GM12875 (cell line): Measurements from ENCODE around the gene VASN.
"Not testable (repeated sequence)": the region's sequence is repeated elsewhere in the genome, so short reads cannot be mapped to it uniquely, and the experiment has no call there.

Experiments used
- H3K4me3 ChIP-seq: one replicate; pipeline ENCODE4 v1.5.1; 2011; ENCODE audit warnings: low read depth, low read length, control low read depth
- TF ChIP-seq, protein P1 (sequence below): IDR thresholded peaks from 2 replicates; pipeline ENCODE4 v1.5.1; 2011; ENCODE audit warnings: low read depth, mild to moderate bottlenecking, control low read depth, inconsistent platforms, low read length, moderate library complexity, borderline replicate concordance; ENCODE audit not compliant: insufficient read depth

The VASN gene

DNA sequence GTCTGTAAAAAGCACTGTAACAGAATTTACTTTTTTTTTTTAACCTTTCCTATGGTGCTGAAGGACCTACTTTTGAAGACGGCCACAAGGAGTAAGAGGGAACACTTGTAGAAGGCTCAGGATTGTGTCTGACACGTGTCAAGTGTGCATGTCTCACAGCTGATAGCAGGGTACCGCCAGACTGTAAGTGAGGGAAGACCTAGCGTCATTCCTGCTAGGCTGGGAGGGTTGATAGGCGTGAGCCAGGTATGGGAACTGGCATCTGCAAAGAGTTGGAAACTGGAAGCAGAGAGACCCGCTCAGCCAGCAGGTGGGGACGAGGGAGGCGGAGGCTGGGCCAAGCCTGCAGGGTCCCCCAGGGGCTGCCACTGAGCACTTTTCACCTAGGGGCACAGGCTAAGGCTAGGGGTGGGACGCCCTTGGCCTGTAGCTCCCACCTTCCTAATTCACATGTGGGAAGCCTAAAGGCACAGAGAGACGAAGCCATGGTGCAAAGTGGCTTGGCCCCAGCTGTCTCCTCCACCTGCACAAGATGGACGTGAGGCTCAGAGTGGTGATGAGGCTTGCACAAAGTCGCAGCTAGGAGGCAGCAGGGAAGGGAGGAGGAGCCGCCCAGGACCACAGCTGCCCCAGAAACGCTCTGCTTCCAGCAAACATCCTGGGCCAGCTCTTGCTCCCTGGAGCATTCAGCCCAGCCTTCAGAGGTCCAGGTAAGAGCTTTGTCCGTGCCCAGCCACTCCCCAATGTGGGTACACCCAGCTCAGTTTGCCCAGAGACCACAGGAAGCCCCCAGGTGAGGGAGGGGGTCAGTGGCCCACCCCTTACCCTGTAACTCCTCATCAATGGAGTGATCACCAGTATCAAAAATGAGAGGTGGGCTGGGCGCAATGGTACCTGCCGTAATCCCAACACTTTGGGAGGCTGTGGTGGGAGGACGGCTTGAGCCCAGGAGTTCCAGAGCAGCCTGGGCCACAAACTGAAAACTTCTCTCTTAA lies 18.9 kb downstream of the VASN start:
- TF ChIP-seq, protein P1, sequence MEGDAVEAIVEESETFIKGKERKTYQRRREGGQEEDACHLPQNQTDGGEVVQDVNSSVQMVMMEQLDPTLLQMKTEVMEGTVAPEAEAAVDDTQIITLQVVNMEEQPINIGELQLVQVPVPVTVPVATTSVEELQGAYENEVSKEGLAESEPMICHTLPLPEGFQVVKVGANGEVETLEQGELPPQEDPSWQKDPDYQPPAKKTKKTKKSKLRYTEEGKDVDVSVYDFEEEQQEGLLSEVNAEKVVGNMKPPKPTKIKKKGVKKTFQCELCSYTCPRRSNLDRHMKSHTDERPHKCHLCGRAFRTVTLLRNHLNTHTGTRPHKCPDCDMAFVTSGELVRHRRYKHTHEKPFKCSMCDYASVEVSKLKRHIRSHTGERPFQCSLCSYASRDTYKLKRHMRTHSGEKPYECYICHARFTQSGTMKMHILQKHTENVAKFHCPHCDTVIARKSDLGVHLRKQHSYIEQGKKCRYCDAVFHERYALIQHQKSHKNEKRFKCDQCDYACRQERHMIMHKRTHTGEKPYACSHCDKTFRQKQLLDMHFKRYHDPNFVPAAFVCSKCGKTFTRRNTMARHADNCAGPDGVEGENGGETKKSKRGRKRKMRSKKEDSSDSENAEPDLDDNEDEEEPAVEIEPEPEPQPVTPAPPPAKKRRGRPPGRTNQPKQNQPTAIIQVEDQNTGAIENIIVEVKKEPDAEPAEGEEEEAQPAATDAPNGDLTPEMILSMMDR, result no peak
- no peak overlapping the region for H3K4me3 ChIP-seq

DNA sequence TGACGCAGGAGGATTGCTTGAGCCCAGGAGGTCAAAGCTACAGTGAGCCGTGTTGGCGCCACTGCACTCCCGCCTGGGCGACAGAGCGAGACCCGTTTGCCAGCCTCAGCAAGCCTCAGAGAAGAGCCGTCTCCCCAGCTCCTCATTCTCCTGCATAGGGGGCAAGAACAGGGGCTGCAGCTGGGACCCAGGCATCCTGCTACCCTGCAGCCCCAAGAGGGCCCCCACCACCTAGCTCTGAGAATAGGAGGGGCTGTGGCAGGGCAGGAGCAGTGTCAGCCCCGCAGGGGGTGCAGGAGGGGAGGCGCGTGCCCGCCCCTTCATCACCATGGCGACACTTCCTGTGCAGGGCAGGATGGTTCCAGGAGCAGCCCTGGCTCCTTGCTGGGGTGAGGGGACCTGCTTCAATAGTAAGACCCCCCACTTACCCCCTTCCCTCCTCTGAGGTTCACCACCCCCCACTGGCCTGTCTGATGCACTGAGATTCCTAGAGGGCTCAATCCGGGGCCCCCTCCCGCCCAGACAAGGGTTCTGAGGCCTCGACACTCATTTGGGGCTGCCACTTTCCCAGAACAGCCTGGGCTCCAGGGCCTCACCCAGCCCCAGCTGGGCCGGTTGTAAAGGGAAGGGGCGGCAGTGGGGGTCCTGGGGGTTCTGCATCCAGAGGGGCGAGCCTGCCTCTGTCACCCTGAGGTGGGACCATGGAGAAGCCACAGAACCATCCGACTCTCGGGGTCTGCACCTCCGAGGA lies 20.2 kb downstream of the VASN start:
- no peak overlapping the region for H3K4me3 ChIP-seq
- TF ChIP-seq, protein P1, result no peak

DNA sequence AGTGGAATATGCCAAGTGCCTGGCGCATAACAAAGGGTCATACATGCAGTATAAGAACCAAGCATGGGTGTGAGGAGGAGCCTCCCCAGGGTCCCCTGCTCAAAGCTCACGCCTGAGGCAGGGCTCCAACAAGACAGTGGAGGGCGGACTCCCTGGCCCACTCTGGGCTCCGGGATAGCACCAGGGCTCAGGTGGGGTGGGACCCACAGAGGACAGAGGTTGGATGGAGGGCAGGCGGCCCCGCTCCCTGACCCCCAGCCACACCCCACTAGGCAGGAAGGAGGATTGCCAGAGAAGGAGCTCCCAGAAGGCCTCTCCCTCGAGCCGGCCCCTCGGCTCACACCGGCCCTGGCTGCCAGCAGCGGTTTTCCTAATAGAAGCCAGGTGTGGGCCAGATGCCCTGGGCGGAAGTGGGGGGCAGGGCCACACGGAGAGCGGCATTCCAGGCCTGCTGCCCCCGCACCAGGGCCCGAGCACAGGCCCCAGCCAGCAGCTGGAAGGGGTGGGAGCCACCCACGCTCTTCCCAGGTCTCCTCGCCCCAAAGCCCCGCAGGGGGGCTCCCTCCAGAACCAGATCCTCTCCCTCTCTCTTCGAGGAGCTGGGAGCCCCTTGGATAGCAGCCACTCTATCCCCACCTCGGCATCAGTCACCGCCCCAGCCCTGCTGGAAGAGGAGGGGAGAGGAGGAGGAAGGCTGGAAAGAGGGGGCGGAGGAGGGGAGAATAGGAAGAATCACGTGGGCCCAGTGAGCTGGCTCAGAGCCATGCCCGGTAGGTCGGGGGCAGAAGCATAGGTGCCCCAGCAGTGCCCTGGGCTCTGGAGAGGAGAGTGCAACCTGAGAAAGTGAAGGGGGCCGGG lies 21.0 kb downstream of the VASN start:
- H3K4me3 ChIP-seq, result no peak overlapping the region
- TF ChIP-seq, protein P1, result no peak

DNA sequence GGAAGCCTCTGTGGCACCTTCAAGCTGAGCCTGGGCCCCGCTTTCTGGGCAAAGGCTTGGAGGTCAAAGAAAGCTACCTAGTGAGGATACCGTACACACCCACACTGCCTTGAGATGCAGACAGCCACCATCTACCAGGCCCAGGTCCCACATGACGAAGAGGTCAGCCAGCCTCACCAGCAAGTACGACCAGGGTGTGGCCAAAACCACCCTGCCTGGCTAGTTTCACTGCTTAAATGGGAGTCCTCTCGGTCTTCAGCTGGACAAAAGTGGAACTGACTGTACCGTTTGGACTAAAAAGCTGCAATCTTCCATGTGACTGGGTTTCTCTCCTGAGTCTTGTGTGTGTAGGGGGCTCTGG lies 21.6 kb downstream of the VASN start:
- TF ChIP-seq, protein P1, result no peak
- H3K4me3 ChIP-seq, result no peak overlapping the region

DNA sequence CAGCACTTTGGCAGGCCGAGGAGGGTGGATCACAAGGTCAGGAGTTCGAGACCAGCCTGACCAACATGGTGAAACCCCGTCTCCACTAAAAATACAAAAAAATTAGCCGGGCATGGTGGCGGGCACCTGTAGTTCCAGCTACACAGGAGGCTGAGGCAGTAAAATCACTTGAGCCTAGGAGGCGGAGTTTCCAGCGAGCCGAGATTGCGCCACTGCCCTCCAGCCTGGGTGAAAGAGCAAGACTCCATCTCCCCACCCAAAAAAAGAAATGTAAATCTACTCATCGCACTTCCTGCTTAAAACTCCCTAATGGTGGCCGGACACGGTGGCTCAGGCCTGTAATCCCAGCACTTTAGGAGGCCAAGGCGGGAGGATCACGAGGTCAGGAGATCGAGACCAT lies 22.2 kb downstream of the VASN start:
- H3K4me3 ChIP-seq, result not testable (repeated sequence)

DNA sequence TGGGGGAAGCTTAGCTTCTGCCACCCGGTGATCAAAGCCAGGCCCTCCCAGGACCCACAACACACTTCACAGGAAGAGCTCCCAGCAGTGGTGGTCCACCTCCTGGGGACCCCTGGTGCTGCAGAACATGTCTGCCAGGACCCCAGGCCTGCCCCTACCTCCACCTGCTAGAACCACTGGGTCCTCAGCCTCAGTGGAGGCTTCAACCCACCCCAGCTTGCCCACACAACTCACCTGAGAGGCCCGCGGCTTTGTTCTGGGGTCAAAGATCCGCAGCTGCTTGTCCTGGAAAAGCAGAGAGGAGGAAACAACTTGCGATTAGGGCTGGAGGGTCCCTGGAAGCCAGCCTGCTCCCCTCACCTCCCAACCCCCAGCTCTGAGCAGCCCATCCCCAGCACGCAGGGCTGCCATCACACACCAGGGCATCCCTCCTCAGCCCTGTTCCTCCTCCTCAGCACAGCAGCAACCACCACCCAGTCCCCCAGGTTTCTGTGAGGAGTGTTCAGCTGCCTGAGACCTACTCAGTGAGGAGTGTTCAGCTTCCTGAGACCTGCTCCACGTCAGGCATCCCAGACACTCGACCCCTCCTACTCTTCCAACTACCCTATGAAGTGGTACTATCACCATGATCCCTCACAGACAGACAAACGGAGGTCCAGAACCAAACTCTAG lies 23.5 kb downstream of the VASN start:
- TF ChIP-seq, protein P1, result no peak
- H3K4me3 ChIP-seq, result no peak overlapping the region
